ENCODE data around the gene TMEM63B. TPM values are rescaled to one million over a fixed set of nuclear protein-coding genes. Genes with fewer than 3 reads are reported as not detected.
"Not testable (repeated sequence)": the region's sequence is repeated elsewhere in the genome, so short reads cannot be mapped to it uniquely, and the experiment has no call there.

TMEM63B gene
- total RNA-seq, 6 experiments from 2014 or later = 30.6 to 41.0 (median 36.8) TPM

- TF ChIP-seq, protein P1, sequence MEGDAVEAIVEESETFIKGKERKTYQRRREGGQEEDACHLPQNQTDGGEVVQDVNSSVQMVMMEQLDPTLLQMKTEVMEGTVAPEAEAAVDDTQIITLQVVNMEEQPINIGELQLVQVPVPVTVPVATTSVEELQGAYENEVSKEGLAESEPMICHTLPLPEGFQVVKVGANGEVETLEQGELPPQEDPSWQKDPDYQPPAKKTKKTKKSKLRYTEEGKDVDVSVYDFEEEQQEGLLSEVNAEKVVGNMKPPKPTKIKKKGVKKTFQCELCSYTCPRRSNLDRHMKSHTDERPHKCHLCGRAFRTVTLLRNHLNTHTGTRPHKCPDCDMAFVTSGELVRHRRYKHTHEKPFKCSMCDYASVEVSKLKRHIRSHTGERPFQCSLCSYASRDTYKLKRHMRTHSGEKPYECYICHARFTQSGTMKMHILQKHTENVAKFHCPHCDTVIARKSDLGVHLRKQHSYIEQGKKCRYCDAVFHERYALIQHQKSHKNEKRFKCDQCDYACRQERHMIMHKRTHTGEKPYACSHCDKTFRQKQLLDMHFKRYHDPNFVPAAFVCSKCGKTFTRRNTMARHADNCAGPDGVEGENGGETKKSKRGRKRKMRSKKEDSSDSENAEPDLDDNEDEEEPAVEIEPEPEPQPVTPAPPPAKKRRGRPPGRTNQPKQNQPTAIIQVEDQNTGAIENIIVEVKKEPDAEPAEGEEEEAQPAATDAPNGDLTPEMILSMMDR (IDR thresholded peaks at IDR 0.05) = no peak
- no peak for TF ChIP-seq POLR2A (IDR thresholded peaks at IDR 0.05)
- Histone ChIP-seq H3K36me3 (no peaks in the 10 kb centered on the region), H3K27ac (peak overlapping the region; percentile 19 to 62 (median 61)), H3K4me1 (peaks cover 0 to 33% (median 6%) of the 10 kb centered on the region in 4 donors), H3K4me3 (no peak overlapping the region), H3K27me3 (no peaks in the 10 kb centered on the region), H3K9me3 (no peaks in the 10 kb centered on the region)
- intact Hi-C loops (cut with DNase I) = no loop called here
- WGBS (ENCODE audit: insufficient coverage, low coverage, low lambda C conversion rate, missing lambda C conversion rate) = 59% methylated on average over 9 of the region's 10 CpGs
- no peak for DNase-seq
- peak; percentile 57 to 74 (median 62) for ATAC-seq
Measured at GRCh38 chr6:44094403-44095242, 32.7 kb upstream of the TMEM63B start.

GRCh38 chr6:44095243-44095623 lies 32.1 kb upstream of the TMEM63B start:
- DNase-seq; H3K4me3 ChIP-seq; intact Hi-C loops (cut with DNase I); H3K9me3 ChIP-seq; H3K27me3 ChIP-seq; H3K36me3 ChIP-seq: not testable (repeated sequence)
- ATAC-seq = peak in 2 of 4 donors; percentile 2 to 3
- WGBS (ENCODE audit: insufficient coverage, low coverage, low lambda C conversion rate, missing lambda C conversion rate) = 72% methylated on average over 5 of the region's 6 CpGs
- Histone ChIP-seq H3K27ac (peak overlapping the region; percentile 19 to 62 (median 61)), H3K4me1 (peaks cover 0 to 36% (median 8%) of the 10 kb centered on the region in 4 donors)

- Histone ChIP-seq H3K9me3 (no peaks in the 10 kb centered on the region), H3K27ac (no peak overlapping the region), H3K4me1 (peaks cover 0 to 36% (median 8%) of the 10 kb centered on the region in 4 donors), H3K27me3 (no peaks in the 10 kb centered on the region), H3K4me3 (no peak overlapping the region), H3K36me3 (no peaks in the 10 kb centered on the region)
- peak; percentile 76 to 82 (median 82) for DNase-seq
- TF ChIP-seq POLR2A (IDR thresholded peaks at IDR 0.05) = no peak
- TF ChIP-seq, protein P1 (IDR thresholded peaks at IDR 0.05) = peak; percentile 76 to 92 (median 84)
- intact Hi-C loops (cut with DNase I) = no loop called here
- ATAC-seq = peak; percentile 72 to 87 (median 83)
- 5% methylated on average over 2 of the region's 3 CpGs for WGBS (ENCODE audit: insufficient coverage, low coverage, low lambda C conversion rate, missing lambda C conversion rate)
Measured at GRCh38 chr6:44096612-44097011, 30.7 kb upstream of the TMEM63B start.

DNA sequence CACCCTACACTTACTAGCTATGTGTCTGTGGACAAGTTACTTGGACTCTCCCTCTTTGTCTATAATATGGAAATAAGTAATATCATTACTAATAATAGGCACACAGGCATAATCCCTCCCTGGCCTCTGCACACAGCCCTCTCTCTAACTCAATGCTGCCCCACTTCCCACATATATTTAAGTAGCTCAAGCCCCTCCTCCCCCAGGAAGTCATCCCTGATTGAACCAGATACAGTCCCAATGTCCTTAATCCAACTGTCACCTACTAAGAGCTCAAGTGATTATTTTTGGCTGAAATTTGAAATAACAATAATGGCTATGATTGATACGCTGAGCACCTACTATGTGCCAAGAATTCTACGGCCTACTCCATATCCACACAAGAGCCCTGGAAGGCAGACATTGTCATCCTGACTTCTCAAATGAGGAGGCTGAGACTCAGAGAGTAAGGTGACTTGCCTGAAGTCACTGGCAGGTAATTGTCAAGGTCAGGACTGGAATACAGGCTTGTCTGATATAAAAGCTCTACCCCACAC lies 29.5 kb upstream of the TMEM63B start:
- Histone ChIP-seq H3K36me3 (no peaks in the 10 kb centered on the region), H3K9me3 (no peaks in the 10 kb centered on the region), H3K27ac (no peak overlapping the region), H3K4me1 (peaks cover 0 to 29% (median 8%) of the 10 kb centered on the region in 4 donors), H3K4me3 (no peak overlapping the region), H3K27me3 (no peaks in the 10 kb centered on the region)
- DNase-seq (no peak), ATAC-seq (no peak)
- TF ChIP-seq, protein P1 (IDR thresholded peaks at IDR 0.05) = no peak
- TF ChIP-seq POLR2A (IDR thresholded peaks at IDR 0.05) = no peak
- intact Hi-C loops (cut with DNase I) = no loop called here
- WGBS (ENCODE audit: insufficient coverage, low coverage, low lambda C conversion rate, missing lambda C conversion rate) = 71% methylated on average over 1 of the region's 2 CpGs

- peak in 1 of 4 donors; percentile 8 for ATAC-seq
- intact Hi-C loops (cut with DNase I) = no loop called here
- Histone ChIP-seq H3K4me1 (peaks cover 0 to 27% (median 8%) of the 10 kb centered on the region in 4 donors), H3K27me3 (no peaks in the 10 kb centered on the region), H3K9me3 (no peaks in the 10 kb centered on the region), H3K4me3 (no peak overlapping the region), H3K27ac (no peak overlapping the region), H3K36me3 (peaks cover 0 to 5% (median 1%) of the 10 kb centered on the region in 4 donors)
- TF ChIP-seq, protein P1 (IDR thresholded peaks at IDR 0.05) = no peak
- TF ChIP-seq POLR2A (IDR thresholded peaks at IDR 0.05) = no peak
- whole genome bisulfite sequencing (ENCODE audit: insufficient coverage, low coverage, low lambda C conversion rate, missing lambda C conversion rate) = 7% methylated on average over 1 of the region's 1 CpG
- no peak for DNase-seq
Measured at GRCh38 chr6:44099192-44099591, 28.2 kb upstream of the TMEM63B start.
